HG02623 (cell line): Measurements from ENCODE around the gene KRTAP10-11.
"Not testable (repeated sequence)": the region's sequence is repeated elsewhere in the genome, so short reads cannot be mapped to it uniquely, and the experiment has no call there.

Experiments used
- ATAC-seq: cut with Tn5 transposase; IDR thresholded peaks from one replicate; pipeline ENCODE4 v1.9.1; 2021; ENCODE audit warnings: moderate library complexity; ENCODE audit not compliant: unreplicated experiment

The KRTAP10-11 gene, protein sequence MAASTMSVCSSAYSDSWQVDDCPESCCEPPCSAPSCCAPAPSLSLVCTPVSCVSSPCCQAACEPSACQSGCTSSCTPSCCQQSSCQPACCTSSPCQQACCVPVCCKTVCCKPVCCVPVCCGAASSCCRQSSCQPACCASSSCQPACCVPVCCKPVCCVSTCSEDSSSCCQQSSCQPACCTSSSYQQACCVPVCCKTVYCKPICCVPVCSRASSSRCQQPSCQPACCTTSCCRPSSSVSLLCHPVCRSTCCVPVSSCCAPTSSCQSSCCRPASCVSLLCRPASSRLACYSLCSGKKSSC

GRCh38 chr21:44646366-44647221 lies at the start of gene KRTAP10-11:
TSS of gene KRTAP10-11 (plus strand) at chr21:44646414. CDS start at chr21:44646459, 45 bp downstream.
- not testable (repeated sequence) for ATAC-seq

GRCh38 chr21:44598061-44598460 lies 48.2 kb upstream of the KRTAP10-11 start:
- no peak for ATAC-seq

- no peak for ATAC-seq
These were observed 46.8 kb upstream of the KRTAP10-11 start for GRCh38 chr21:44599264-44600029.

- ATAC-seq, result not testable (repeated sequence)
These were observed 45.9 kb upstream of the KRTAP10-11 start, which contains the start of gene KRTAP10-7 for GRCh38 chr21:44600118-44600978. TSS of gene KRTAP10-7 (plus strand) at chr21:44600597. CDS start at chr21:44600622, 25 bp downstream.

DNA sequence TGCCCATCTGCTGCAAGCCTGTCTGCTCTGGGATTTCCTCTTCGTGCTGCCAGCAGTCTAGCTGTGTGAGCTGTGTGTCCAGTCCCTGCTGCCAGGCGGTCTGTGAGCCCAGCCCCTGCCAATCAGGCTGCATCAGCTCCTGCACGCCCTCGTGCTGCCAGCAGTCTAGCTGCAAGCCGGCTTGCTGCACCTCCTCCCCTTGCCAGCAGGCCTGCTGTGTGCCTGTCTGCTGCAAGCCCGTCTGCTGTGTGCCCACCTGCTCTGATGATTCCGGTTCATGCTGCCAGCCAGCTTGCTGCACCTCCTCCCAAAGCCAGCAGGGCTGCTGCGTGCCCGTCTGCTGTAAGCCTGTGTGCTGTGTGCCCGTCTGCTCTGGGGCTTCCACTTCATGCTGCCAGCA lies 45.1 kb upstream of the KRTAP10-11 start:
- not testable (repeated sequence) for ATAC-seq

DNA sequence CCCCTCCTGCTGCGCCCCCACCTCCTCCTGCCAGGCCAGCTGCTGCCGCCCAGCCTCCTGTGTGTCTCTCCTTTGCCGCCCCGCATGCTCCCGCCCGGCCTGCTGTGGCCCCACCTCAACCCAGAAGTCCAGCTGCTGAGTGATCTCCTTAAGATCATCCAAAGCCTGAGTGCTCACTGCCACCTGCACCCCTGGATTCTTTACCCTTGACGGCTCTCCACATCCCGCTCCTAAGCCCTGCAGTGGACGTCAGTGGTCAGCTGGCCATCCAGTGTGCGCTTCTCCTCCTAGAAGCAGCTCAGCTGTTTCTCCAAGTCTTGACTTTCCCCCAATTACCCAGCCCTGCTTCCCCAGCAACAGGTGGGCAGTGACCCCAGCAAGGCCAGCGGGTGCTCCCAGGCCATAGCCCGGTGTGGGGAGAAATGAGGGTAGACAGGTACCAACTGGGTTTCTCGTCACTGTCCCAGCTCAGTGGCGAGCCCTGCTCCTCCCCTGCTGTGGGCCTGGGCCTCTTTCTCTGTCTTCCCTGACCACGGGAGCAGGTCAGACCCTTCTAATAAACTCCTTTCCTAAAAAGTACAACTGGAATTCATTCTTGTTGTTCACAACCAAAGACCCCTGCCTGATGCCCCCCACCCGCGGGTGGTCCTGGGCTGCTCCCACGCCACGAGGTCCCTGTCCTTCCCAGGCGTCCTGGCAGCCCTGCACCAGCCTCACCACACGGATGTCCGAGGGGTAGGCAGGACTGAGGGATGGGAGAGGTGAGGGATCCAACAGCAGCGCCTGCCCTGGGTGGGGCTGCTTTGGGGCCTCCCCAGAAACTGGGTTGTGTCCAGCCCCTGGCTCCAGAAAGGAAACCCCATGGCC lies 44.4 kb upstream of the KRTAP10-11 start:
- ATAC-seq, result no peak

DNA sequence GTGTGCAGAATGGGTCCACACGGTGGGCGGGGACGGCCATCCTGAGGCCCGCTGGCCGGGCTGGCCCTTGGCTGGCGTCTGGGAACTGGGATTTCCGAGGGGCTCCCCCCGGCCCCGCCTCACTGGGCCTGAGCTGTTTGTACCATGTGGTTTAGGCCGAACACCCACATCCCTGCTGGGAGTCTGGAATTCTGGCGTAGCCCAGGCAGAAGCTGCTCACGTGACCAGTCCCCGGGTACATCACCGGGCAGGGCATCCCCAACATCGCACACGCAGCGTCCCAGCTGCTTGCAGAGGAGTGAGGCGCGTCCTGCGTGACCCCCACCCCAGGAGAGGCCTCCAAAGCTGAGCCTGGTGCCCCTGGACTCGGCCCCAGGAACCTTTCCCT lies 43.8 kb upstream of the KRTAP10-11 start:
- ATAC-seq, result no peak

GRCh38 chr21:44603109-44603875 lies 42.9 kb upstream of the KRTAP10-11 start:
- ATAC-seq, result no peak

GRCh38 chr21:44603911-44604310 lies 42.3 kb upstream of the KRTAP10-11 start:
- ATAC-seq, result no peak

- ATAC-seq, result no peak
These were observed 39.7 kb upstream of the KRTAP10-11 start for GRCh38 chr21:44606495-44606894.

GRCh38 chr21:44609193-44609592 lies 37.0 kb upstream of the KRTAP10-11 start:
- no peak for ATAC-seq

DNA sequence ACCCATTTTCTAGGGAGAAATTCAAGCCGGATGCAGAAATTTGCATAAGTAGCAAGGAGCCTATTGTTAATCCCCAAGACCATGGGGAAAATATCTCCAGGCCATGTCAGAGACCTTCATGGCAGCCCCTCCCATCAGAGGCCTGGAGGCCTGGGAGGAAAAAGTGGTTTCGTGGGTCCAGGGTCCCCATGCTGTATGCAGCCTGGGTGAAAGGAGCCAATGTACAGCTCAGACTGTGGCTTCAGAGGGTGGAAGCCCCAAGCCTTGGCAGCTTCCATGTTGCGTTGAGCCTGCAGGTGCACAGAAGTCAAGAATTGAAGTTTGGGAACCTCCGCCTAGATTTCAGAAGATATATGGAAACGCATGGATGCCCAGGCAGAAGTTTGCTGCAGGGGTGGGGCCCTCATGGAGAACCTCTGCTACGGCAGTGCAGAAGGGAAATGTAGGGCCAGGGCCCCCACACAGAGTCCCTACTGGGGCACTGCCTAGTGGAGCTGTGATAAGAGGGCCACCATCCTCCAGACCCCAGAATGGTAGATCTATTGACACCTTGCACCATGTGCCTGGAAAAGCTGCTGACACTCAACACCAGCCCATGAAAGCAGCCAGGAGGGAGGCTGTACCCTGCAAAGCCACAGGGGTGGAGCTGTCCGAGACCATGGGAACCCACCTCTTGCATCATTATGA lies 35.9 kb upstream of the KRTAP10-11 start:
- ATAC-seq, result not testable (repeated sequence)

- ATAC-seq, result no peak
These were observed 34.7 kb upstream of the KRTAP10-11 start for GRCh38 chr21:44611551-44611950.

DNA sequence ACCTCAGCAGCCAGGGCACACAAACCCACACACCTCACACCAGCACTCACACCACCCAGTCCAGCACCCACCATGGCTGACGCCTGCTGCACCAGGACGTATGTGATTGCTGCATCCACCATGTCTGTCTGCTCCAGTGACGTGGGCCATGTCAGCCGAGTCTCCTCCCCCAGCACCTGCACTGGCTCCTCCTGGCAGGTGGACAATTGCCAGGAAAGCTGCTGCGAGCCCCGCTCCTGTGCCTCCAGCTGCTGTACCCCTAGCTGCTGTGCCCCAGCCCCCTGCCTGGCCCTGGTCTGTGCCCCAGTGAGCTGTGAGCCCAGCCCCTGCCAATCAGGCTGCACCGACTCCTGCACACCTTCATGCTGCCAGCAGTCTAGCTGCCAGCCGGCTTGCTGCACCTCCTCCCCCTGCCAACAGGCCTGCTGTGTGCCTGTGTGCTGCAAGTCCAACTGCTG lies 34.2 kb upstream of the KRTAP10-11 start, which contains the start of gene KRTAP10-8:
TSS of gene KRTAP10-8 (plus strand) at position 51 of the 458 bp plus-strand sequence. CDS start at position 73, 22 bp downstream.
- no peak for ATAC-seq

DNA sequence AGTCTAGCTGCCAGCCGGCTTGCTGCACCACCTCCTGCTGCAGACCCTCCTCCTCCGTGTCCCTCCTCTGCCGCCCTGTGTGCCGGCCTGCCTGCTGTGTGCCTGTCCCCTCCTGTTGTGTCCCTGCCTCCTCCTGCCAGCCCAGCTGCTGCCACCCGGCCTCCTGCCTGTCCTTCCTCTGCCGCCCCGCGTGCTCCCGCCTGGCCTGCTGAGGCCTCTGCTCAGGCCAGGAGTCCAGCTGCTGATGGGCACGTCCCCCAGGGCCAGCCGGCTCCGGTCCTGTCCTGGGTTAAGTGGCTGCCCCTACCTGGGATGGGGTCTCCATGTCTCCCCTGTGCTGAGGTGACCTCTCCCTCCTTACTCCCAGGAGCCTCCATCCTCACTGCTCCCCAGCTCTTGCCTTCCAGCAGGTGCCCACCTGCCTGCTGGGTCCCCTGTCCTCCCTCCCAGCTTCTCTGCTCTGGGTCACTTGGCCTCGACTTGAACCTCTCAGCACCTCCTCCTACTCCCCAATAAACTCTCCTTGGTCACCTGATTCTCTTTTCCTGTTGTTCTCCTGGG lies 33.5 kb upstream of the KRTAP10-11 start:
- ATAC-seq, result no peak

- no peak for ATAC-seq
These were observed 32.6 kb upstream of the KRTAP10-11 start for GRCh38 chr21:44613386-44614155.
